GM19240 (cell line): ENCODE data around the gene MYH6.
"Not testable (repeated sequence)": the region's sequence is repeated elsewhere in the genome, so short reads cannot be mapped to it uniquely, and the experiment has no call there.

Source experiments
- DNase-seq: peaks from one replicate; pipeline ENCODE4 v3.0.0; 2011; ENCODE audit warnings: low spot score; ENCODE audit not compliant: insufficient read length

MYH6 gene

DNA sequence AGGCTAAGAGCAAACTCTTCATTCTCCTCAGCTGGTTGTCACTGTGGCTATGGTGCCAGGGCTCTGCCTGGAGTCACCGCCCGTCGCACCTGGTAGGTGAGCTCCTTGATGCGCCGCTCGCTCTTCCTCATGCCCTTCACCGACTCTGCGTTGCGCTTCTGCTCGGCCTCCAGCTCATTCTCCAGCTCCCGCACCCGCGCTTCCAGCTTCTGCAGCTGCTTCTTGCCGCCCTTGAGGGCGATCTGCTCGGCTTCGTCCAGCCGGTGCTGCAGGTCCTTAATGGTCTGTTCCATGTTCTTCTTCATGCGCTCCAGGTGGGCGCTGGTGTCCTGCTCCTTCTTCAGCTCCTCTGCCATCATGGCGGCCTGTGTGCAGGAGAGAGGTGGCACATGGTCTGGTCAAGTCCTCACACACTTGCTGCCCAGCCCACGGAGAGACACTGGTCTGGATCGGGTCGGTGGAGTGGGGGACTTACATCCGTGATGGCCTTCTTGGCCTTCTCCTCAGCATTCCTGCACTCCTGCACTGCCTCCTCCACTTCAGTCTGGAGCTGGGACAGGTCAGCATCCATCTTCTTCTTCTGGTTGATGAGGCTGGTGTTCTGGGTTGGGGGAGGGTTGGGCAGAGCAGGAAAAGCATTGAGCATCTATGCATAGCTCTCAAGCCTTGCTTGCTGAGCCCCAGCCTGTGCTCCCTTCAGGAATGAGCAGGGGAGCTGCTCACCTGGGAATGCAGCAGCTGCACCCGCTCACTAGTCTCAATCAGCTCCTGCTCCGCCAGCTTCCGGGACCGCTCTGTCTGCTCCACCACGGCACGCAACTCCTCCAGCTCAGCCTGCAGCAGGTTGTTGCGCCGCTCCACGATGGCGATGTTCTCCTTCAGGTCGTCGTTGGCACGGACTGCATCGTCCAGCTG lies 7.1 kb upstream of the MYH6 start:
- DNase-seq: no peak

GRCh38 chr14:23414254-23414653 lies 6.2 kb upstream of the MYH6 start:
- DNase-seq: no peak

DNA sequence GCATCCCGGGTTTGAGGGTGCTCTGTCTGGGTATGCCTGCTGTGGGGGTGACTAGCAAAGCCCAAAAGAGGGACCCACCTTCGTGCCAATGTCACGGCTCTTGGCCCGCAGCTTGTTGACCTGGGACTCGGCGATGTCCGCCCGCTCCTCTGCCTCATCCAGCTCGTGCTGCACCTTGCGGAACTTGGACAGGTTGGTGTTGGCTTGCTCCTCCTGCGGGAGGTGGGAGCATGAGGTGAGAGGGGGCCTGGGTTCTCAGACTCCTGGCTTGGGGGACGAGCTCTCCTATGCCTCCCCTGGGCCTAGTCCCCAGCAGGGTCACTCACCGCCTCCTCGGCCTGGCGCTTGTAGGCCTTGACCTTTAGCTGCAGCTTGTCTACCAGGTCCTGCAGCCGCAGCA lies 5.6 kb upstream of the MYH6 start:
- DNase-seq: no peak

DNA sequence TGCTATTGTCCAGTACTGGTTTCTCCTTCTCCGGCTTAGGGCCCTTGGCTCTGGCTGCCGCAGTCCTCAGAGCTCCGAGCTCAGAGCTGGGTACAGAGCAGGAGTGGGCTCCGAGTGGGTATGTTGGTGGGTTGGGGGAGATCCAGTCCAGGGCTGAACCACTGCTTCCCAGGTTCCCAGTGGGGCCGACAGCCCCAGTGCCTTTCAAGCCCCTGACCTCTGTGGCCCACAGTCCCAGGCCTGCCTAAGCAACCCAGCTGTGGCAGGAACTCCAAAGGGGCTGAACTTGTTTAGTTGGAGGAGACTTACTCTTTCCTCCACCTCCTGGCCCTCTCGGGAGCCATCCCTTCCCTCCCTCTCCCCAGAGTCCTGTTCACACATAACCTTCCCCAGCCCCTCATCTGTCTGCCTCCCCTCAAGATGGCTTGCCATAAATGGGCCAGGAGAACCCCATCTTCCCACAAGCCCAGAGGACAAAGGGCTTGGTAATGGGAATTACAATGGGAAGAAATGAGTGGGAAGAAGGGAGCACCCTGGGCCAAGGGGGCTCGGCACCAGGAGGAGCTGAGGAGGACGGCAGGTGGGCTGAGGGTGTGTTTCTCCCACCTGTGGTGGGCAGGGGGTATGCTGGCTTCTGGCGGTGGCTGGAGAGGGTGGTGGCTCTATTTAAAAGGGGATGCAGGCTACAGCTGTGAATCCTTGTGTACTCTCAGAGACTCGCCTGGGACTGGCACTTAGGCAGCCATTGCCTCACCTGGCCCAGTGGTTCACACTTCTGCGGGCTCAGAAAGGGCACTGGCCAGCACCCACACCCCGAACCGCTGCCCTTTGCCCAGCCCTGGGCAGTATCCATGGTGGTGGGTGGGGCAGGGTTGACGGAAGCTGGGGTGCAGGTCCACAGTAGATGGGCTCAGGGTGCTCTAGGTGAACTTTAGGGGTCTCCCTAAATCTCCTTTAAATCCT lies 3.8 kb upstream of the MYH6 start:
- no peak for DNase-seq

DNA sequence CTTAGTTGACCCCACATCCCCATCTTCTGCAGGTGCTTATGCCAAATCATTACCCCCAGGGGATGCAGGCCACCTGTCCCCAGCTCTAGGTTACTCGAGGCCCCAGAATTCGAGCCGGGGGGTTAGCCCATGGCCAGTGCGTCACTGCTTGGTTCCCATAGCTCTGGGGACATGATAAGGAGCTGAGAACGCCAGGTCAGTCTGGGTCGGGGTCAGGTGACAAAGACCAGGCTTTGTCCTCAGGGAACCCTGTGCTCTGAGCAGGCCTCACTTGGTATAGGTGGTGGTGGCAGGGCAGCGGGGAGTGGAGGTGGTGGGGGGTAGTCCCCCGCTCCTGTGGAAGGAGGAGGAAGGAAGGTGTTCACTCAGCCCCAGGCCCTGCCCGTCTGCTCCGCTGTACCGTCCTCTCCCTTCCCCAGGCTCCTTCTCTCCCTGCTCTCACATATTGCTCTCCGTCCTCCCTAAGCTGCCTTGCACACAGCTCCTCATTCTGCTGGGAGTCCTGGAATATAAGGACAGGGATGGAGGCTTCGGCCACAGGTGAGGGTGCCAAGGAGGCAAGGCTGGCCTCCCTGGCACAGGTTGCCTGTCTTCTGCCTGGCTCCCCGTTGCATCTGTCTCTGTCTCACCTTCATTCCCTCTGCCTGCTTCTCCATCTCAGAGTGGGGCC lies 2.0 kb upstream of the MYH6 start:
- no peak for DNase-seq

GRCh38 chr14:23409475-23409874 lies 1.4 kb upstream of the MYH6 start:
- DNase-seq: peak; percentile 33

GRCh38 chr14:23408307-23408630 lies 196 bp upstream of the MYH6 start:
- DNase-seq: no peak

DNA sequence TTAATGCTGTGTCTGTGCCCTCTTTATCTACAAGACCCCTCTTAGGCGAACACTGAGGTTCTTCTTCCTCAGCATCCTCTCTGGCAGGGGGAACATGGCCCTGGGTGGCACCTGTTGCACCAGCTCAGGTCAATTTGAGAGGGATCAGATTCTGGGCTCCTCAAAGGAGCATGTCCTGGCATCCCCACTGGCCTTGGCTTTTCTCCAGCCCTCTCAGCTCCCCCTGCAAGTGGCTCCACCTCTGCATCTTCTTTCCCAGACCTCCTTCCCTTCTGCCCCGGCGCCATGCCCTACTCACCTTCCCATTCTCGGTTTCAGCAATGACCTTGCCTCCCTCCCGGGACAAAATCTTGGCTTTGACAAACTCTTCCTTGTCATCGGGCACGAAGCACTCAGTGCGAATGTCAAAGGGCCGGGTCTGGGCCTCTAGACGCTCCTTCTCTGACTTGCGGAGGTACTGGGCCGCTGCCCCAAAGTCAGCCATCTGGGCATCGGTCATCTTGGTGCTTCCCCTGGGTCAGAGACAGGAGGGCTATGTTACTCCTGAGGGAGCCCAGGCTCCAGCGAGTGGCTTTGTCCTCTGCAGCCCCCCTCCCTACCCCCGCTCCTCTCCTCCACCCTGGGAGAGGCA lies 1.2 kb downstream of the MYH6 start:
- no peak for DNase-seq

- DNase-seq: no peak
Observed at GRCh38 chr14:23406244-23406643, 1.8 kb downstream of the MYH6 start.

DNA sequence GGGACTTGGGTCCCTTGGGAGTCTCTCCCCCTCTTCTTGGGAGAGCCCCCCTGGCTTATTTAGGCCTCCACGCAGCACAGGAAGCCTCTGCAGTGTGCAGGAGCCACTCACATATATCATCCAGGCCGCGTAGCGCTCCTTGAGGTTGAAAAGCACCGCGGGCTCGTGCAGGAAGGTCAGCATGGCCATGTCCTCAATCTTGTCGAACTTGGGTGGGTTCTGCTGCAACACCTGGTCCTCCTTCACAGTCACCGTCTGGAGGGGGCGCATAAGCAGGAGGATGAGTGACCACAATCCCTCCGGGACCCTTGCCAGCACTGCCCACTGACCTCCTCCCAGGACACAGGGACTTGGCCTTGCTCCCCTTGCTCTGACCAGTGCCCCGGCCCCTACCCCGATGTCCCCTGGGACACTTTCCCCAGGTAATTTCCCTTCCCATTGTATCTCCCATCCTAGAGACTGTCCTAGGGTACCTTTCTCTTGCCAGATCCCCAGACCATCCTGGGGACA lies 2.5 kb downstream of the MYH6 start:
- DNase-seq: no peak

GRCh38 chr14:23405096-23405495 lies 3.0 kb downstream of the MYH6 start:
- DNase-seq: no peak

DNA sequence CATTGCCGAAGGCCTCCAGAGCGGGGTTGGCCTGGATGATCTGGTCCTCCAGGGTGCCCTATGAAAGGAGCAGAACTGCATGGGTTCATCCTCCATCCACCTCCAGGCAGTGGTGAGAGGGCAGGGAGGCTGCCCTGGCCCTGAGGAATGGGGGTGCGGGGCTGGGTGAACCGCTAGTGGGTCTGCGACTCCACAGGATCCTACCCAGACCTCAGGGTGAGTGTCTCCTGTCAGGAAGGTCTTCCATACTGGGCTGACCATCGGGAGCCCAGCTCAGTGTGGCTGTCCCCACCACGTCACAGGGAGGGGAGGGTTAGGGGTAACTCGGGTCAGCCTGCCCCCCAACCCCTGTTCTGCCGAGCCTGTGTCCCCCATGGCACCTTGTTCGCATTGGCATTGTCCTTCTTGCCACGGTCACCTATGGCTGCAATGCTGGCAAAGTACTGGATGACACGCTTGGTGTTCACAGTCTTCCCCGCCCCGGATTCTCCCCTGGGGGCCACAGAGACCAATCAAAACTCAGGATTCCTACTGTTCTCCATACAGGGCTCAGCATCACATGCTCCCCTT lies 3.7 kb downstream of the MYH6 start:
- no peak for DNase-seq

- no peak for DNase-seq
Observed at GRCh38 chr14:23403908-23404307, 4.2 kb downstream of the MYH6 start.

GRCh38 chr14:23403139-23403438 lies 5.0 kb downstream of the MYH6 start:
- no peak for DNase-seq

DNA sequence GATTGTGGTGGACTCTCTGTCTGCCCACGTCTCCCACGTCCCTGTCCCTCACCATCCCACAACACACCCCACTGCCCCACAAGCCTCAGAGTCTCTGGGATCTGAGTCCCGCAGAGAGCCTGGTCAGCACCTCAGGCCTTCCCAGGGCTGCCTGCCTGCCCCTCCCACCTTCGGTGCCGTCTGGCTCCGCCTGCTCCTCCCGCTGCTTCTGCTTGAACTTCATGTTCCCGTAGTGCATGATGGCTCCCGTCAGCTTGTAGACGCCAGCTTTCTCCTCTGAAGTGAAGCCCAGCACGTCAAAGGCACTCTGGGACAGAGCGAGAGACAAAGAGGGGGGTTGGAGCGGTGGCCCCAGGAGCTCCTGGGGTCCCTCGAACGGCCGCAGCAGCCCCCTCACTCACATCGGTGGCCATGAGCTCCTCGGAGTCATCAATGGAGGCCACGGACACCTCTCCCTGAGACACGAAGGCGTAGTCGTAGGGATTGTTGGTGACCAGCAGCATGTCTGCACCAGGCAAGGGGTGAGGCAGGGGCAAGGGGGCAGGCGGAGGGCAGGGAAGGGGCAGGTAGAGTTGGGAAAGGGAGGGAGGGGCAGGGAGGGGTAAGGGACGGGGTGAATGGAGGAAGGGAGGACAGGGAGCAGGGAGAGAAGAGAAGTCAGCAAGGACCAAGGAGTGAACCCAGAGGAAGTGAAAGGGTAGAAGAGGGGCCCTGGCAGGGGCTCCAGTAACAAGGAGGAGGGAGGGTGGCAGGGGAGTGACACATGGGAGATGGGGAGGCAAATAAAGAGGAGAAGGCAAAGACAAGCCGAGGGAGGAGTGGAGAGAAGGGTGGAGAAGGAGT lies 5.6 kb downstream of the MYH6 start:
- no peak for DNase-seq

DNA sequence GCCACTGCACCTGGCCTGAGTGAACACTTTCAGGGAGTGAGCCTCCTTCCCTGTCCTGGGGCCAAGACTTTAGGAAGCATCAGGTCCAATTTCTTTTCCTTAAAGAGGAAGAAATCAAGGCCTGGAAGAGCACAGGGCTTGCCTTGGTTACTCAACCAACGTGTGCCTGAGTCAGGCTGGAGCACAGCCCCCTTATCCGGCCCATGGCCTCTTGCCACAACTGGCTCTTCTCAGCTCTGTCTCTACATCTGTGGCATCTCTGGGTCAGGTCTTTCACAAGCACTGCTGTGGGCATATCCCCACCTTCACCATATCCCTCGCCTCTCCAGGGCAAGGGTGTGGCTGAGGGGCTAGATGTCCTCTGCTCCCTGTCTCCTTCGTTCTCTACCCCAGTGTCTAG lies 6.8 kb downstream of the MYH6 start:
- no peak for DNase-seq

- not testable (repeated sequence) for DNase-seq
Observed at GRCh38 chr14:23400496-23401149, 7.5 kb downstream of the MYH6 start.

DNA sequence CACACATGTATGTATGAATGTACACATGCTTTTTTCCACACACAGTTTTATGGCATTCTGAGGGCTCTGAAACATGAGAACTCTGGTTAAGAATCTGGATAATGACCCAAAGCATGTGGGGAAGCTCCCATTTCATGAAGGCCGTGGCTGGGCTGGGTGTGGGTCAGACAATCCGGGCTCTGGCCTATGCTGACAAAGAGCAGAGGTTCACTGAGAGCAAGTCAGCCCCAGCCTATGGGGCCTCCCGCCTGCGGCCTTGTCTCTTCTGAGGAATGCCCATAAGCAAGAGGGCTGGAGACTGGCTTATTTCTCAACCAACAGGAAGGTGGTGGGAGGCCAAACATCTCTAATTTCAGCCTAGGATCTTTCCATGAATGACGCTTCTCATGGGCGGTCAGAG lies 8.5 kb downstream of the MYH6 start:
- no peak for DNase-seq

DNA sequence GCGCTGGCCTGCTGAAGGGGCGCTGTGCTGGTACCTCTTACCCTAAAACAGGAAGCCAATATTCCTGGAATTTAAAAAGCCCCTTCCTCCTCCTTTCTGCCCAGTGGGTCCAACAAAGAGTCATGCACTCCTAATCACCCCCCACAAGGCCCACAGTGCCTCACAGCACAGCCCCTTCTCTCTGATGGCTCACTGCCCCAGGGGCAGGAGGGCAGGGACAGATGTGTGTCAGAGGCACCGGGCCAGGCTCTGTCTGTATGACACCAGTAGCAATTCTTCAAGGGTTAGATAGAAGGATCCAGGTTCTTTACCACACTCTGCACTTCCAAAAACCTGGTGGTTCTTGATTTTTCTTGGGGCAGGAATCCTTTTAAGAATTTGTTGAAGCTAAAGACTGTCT lies 8.9 kb downstream of the MYH6 start:
- DNase-seq: no peak

GRCh38 chr14:23398348-23398747 lies 9.7 kb downstream of the MYH6 start:
- DNase-seq: no peak
